HCT116 (cell line): ENCODE results near the gene GRK5.

Experiments
- CBX3 ChIP-seq: IDR thresholded peaks from 2 replicates; pipeline ENCODE4 v1.6.1; 2012; ENCODE audit warnings: low read depth
- CTCF ChIP-seq, 3 experiments: fragments of 200-600 bp in 1 of 3; sonication (generic) in 1 of 3; IDR thresholded peaks in 2 of 3; conservative IDR thresholded peaks in 1 of 3; 2 replicates each; pipeline ENCODE4 v1.5.1; 2012 to 2017; ENCODE audit warnings: low read depth in 2 of 3, low read length in 2 of 3, antibody characterized with exemption in 1 of 3, borderline replicate concordance in 1 of 3, control low read depth in 1 of 3, mild to moderate bottlenecking in 1 of 3, mixed read lengths in 1 of 3, mixed run types in 1 of 3, moderate library complexity in 1 of 3; ENCODE audit not compliant: insufficient read depth in 1 of 3
- EGR1 ChIP-seq: IDR thresholded peaks from 2 replicates; pipeline ENCODE4 v1.6.1; 2012; ENCODE audit warnings: low read depth
- POLR2A ChIP-seq: IDR thresholded peaks from 2 replicates; pipeline ENCODE4 v1.7.0; 2011; ENCODE audit warnings: borderline replicate concordance; ENCODE audit not compliant: insufficient read depth, insufficient read length; ENCODE audit errors: extremely low read depth
- RAD21 ChIP-seq: IDR thresholded peaks from 2 replicates; pipeline ENCODE4 v1.6.1; 2012; ENCODE audit warnings: low read depth, mild to moderate bottlenecking
- ZBTB33 ChIP-seq: IDR thresholded peaks from 2 replicates; pipeline ENCODE4 v1.6.1; 2011; ENCODE audit warnings: mild to moderate bottlenecking, low read length, moderate library complexity; ENCODE audit not compliant: insufficient replicate concordance; ENCODE audit errors: extremely low read depth

- TF ChIP-seq CTCF (IDR thresholded peaks at IDR 0.05 in 2 of 3, conservative IDR thresholded peaks at IDR 0.05 in 1 of 3; ENCODE audit: borderline replicate concordance in 1 of 3, insufficient read depth in 1 of 3, low read depth in 2 of 3, low read length in 2 of 3) (no peak), CBX3 (no peak), POLR2A (no peak), EGR1 (no peak), ZBTB33 (no peak), RAD21 (no peak)
These were observed 62.4 kb downstream of the GRK5 start for GRCh38 chr10:119269737-119270136.
